ENCODE data around the gene NBAS. TPM values are rescaled to one million over a fixed set of nuclear protein-coding genes. Genes with fewer than 3 reads are reported as not detected.

Gene NBAS
- total RNA-seq, 1 donor from 2014 or later, result 51.3 TPM

GRCh38 chr2:15303874-15304273 lies 257.3 kb downstream of the NBAS start:
- ATAC-seq (no peak), DNase-seq (ENCODE audit: low spot score) (no peak)

GRCh38 chr2:15302154-15302553 lies 259.0 kb downstream of the NBAS start:
- DNase-seq (ENCODE audit: low spot score), result no peak
- no peak for ATAC-seq
- intact Hi-C loops (cut with DNase I), result no loop called here

More at GRCh38 chr2:15303874-15304273, 257.3 kb downstream of the NBAS start:
- intact Hi-C loops (cut with DNase I), result no loop called here

- intact Hi-C loops (cut with DNase I), result no loop called here
- no peak for ATAC-seq
Measured at GRCh38 chr2:15300624-15301573, 260.2 kb downstream of the NBAS start.

GRCh38 chr2:15299904-15300520 lies 261.1 kb downstream of the NBAS start:
- ATAC-seq, result no peak
- intact Hi-C loops (cut with DNase I), result no loop called here
- DNase-seq (ENCODE audit: low spot score), result no peak

More at GRCh38 chr2:15300624-15301573, 260.2 kb downstream of the NBAS start:
- DNase-seq (ENCODE audit: low spot score), result no peak

GRCh38 chr2:15298770-15299169 lies 262.4 kb downstream of the NBAS start:
- DNase-seq (ENCODE audit: low spot score), result no peak
- intact Hi-C loops (cut with DNase I), result no loop called here

GRCh38 chr2:15293262-15293937 lies 267.7 kb downstream of the NBAS start:
- ATAC-seq (no peak), DNase-seq (ENCODE audit: low spot score) (no peak)
- intact Hi-C loops (cut with DNase I), result no loop called here

More at GRCh38 chr2:15298770-15299169, 262.4 kb downstream of the NBAS start:
- ATAC-seq, result no peak

GRCh38 chr2:15287447-15288184 lies 273.5 kb downstream of the NBAS start:
- intact Hi-C loops (cut with DNase I), result no loop called here
- no peak for DNase-seq (ENCODE audit: low spot score)
- ATAC-seq, result no peak

- DNase-seq (ENCODE audit: low spot score) (no peak), ATAC-seq (no peak)
- intact Hi-C loops (cut with DNase I), result no loop called here
Measured at GRCh38 chr2:15284614-15285013, 276.5 kb downstream of the NBAS start.

GRCh38 chr2:15281681-15282080 lies 279.5 kb downstream of the NBAS start:
- DNase-seq (ENCODE audit: low spot score), result no peak
- no peak for ATAC-seq
- intact Hi-C loops (cut with DNase I), result no loop called here

GRCh38 chr2:15279201-15279876 lies 281.8 kb downstream of the NBAS start:
- DNase-seq (ENCODE audit: low spot score) (no peak), ATAC-seq (no peak)
- intact Hi-C loops (cut with DNase I), result no loop called here

GRCh38 chr2:15278296-15278695 lies 282.8 kb downstream of the NBAS start:
- intact Hi-C loops (cut with DNase I), result no loop called here
- no peak for ATAC-seq
- DNase-seq (ENCODE audit: low spot score), result no peak

GRCh38 chr2:15275346-15275745 lies 285.8 kb downstream of the NBAS start:
- ATAC-seq (no peak), DNase-seq (ENCODE audit: low spot score) (no peak)
- intact Hi-C loops (cut with DNase I), result no loop called here

GRCh38 chr2:15273452-15273851 lies 287.7 kb downstream of the NBAS start:
- no peak for DNase-seq (ENCODE audit: low spot score)
- ATAC-seq, result no peak
- intact Hi-C loops (cut with DNase I), result loop anchor here (5.0 kb wide), 1 partner anchor 354 kb away; no protein-coding TSS in a partner anchor

GRCh38 chr2:15272942-15273341 lies 288.2 kb downstream of the NBAS start:
- ATAC-seq (no peak), DNase-seq (ENCODE audit: low spot score) (no peak)
- intact Hi-C loops (cut with DNase I), result loop anchor here (5.0 kb wide), 1 partner anchor 354 kb away; no protein-coding TSS in a partner anchor

- intact Hi-C loops (cut with DNase I), result loop anchor here (5.0 kb wide), 1 partner anchor 355 kb away; no protein-coding TSS in a partner anchor
- ATAC-seq (no peak), DNase-seq (ENCODE audit: low spot score) (no peak)
Measured at GRCh38 chr2:15271941-15272542, 289.1 kb downstream of the NBAS start.

- ATAC-seq, result no peak
- intact Hi-C loops (cut with DNase I), result loop anchor here (5.0 kb wide), 1 partner anchor 356 kb away; no protein-coding TSS in a partner anchor
- DNase-seq (ENCODE audit: low spot score), result no peak
Measured at GRCh38 chr2:15271276-15271675, 289.9 kb downstream of the NBAS start.

GRCh38 chr2:15269043-15269442 lies 292.1 kb downstream of the NBAS start:
- DNase-seq (ENCODE audit: low spot score) (no peak), ATAC-seq (no peak)
- intact Hi-C loops (cut with DNase I), result no loop called here

- intact Hi-C loops (cut with DNase I), result no loop called here
- ATAC-seq (no peak), DNase-seq (ENCODE audit: low spot score) (no peak)
Measured at GRCh38 chr2:15265889-15266288, 295.2 kb downstream of the NBAS start.
